ENCODE measurements around the gene DPY19L3. TPM values are rescaled to one million over a fixed set of nuclear protein-coding genes. Genes with fewer than 3 reads are reported as not detected.
"Not testable (repeated sequence)": the region's sequence is repeated elsewhere in the genome, so short reads cannot be mapped to it uniquely, and the experiment has no call there.

DPY19L3 gene
- total RNA-seq, 2 donors from 2014 or later: 17.3 to 21.0 TPM

DNA sequence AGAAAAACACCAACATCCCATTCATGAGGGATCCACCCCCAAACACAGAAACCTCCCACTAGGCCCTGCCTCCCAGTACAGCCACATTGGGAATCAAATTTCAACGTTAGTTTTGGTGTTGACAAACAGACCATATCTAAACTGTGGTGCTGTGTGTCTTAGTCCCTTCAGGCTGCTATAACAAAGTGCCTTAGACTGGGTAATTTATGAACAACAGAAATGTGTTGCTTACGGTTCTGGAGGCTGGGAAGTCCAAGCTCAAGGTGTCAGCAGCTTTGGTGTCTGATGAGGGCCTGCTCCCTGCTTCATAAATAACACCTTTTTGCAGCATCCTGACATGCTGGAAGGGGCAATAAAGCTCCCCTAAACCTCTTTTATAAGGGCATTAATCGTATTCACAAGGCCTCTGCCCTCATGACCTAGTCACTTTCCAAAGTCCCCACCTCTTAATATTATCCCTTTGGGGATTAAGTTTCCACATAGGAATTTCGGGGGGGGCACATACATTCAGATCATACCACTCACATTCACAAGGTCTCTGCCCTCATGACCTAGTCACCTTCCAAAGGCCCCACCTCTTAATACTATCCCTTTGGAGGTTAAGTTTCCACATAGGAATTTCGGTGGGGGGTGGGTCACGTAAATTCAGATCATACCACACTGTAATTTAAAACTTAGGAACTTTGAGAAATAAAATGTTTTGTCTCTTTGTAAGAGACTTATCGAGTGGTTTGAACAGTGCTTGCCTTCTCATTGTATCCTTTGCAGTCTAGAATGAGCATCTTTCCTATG lies 32.6 kb upstream of the DPY19L3 start:
- ATAC-seq (replicated peaks in 1 of 2) (no peak), DNase-seq (no peak)
- H3K36me3 Mint-ChIP-seq (ENCODE audit: insufficient read depth in 2 of 2): peaks cover 16 to 31% of the 10 kb centered on the region in 2 donors
- no peaks in the 10 kb centered on the region for H3K9me3 Mint-ChIP-seq
- no peaks in the 10 kb centered on the region for H3K4me1 Mint-ChIP-seq (ENCODE audit: low read depth)
- no peaks in the 10 kb centered on the region for H3K27me3 Mint-ChIP-seq (ENCODE audit: low read depth)
- H3K4me3 Mint-ChIP-seq: no peak overlapping the region
- no peak overlapping the region for H3K27ac Mint-ChIP-seq

DNA sequence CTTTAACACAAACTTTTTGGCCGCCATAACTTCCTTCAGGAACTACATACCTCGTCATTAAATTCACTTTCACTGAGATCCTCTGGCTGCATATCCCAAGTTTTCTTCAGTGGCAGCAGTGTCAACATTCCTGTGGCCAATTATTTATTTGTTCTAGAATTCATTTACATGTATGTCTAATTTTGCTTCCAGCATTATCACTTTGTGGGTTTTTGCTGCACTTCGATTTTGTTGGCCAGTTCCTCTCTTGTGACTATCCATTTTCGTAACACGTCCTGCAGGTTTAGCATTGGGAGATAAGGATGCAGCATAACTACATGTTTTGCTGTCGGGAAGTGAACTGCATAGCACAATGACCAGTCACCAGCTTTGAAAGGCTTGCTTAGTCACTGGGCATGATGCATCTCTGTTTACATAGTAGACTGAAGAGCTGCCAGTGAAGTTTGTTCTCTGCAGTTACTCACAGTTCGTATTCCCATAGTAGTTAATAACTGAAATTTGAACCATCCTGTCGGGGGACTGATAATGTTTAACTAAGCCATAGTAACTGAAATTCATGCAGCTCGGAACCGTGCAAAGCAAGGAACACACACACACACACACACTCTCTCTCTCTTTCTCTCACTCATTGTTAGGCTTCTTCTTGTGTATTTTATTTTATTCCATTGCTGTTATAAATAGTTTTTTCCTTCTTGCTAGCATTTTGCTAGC lies 31.8 kb upstream of the DPY19L3 start:
- no peaks in the 10 kb centered on the region for H3K4me1 Mint-ChIP-seq (ENCODE audit: low read depth)
- H3K27me3 Mint-ChIP-seq (ENCODE audit: low read depth): no peaks in the 10 kb centered on the region
- no peaks in the 10 kb centered on the region for H3K9me3 Mint-ChIP-seq
- peaks cover 16 to 29% of the 10 kb centered on the region in 2 donors for H3K36me3 Mint-ChIP-seq (ENCODE audit: insufficient read depth in 2 of 2)
- no peak overlapping the region for H3K27ac Mint-ChIP-seq
- no peak overlapping the region for H3K4me3 Mint-ChIP-seq
- no peak for ATAC-seq (replicated peaks in 1 of 2)
- no peak for DNase-seq

DNA sequence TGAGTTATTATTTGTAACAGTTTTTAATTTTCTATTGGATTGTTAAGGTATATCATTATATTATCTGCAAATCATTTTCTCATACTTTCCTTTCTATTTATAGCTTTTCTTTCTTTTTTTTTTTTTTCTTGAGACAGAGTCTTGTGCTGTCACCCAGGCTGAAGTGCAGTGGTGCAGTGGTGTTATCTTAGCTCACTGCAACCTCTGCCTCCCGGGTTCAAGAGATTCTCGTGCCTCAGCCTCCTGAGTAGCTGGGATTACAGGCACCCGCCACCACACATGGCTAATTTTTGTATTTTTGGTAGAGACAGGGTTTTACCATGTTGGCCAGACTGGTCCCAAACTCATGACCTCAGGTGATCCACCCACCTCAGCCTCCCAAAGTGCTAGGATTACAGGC lies 31.2 kb upstream of the DPY19L3 start:
- not testable (repeated sequence) for H3K4me1 Mint-ChIP-seq (ENCODE audit: low read depth); H3K27me3 Mint-ChIP-seq (ENCODE audit: low read depth); H3K9me3 Mint-ChIP-seq; ATAC-seq (replicated peaks in 1 of 2); DNase-seq; H3K4me3 Mint-ChIP-seq; H3K27ac Mint-ChIP-seq
- peaks cover 14 to 30% of the 10 kb centered on the region in 2 donors for H3K36me3 Mint-ChIP-seq (ENCODE audit: insufficient read depth in 2 of 2)

DNA sequence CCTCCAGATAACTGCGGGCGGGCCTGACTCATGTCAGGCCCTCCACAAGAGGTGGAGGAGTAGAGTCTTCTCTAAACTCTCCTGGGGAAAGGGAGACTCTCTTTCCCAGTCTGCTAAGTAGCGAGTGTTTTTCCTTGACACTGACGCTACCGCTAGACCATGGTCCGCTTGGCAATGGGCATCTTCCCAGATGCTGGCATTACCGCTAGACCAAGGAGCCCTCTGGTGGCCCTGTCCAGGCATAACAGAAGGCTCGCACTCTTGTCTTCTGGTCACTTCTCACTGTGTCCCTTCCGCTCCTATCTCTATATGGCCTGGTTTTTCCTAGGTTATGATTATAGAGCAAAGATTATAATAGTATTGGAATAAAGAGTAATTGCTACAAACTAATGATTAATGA lies 28.5 kb upstream of the DPY19L3 start:
- H3K4me3 Mint-ChIP-seq; H3K4me1 Mint-ChIP-seq (ENCODE audit: low read depth); DNase-seq; H3K27me3 Mint-ChIP-seq (ENCODE audit: low read depth); H3K9me3 Mint-ChIP-seq; H3K27ac Mint-ChIP-seq; ATAC-seq (replicated peaks in 1 of 2): not testable (repeated sequence)
- peaks cover 10 to 13% of the 10 kb centered on the region in 2 donors for H3K36me3 Mint-ChIP-seq (ENCODE audit: insufficient read depth in 2 of 2)

DNA sequence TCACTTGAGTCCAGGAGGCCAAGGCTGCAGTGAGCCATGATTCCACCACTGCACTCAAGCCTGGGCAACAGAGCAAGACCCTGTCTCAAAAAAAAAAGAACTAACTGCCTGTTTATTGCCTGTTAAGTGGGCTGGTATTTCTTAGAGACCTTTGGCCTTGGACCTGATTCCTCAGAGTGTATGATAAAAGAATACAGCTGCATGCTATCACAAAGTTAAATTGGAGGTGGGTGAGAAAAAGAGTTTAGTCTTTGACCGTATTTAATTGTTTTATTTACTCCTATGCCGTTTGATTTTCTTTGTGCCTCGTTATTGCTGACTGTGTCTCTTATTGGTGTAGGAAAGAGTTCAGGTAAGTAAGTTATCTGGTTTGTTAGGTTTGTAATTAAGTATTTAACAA lies 25.3 kb upstream of the DPY19L3 start:
- Mint-ChIP-seq H3K36me3 (ENCODE audit: insufficient read depth in 2 of 2) (peaks cover 11 to 12% of the 10 kb centered on the region in 2 donors), H3K4me3 (no peak overlapping the region), H3K27me3 (ENCODE audit: low read depth) (no peaks in the 10 kb centered on the region), H3K27ac (peak overlapping the region; percentile 39), H3K9me3 (no peaks in the 10 kb centered on the region), H3K4me1 (ENCODE audit: low read depth) (peaks cover 7% of the 10 kb centered on the region)
- ATAC-seq (replicated peaks in 1 of 2) (no peak), DNase-seq (no peak)

GRCh38 chr19:32387701-32388392 lies 17.7 kb upstream of the DPY19L3 start:
- no peaks in the 10 kb centered on the region for H3K9me3 Mint-ChIP-seq
- no peak for ATAC-seq (replicated peaks in 1 of 2)
- H3K36me3 Mint-ChIP-seq (ENCODE audit: insufficient read depth in 2 of 2): peaks cover 2 to 3% of the 10 kb centered on the region in 2 donors
- H3K4me3 Mint-ChIP-seq: no peak overlapping the region
- H3K27me3 Mint-ChIP-seq (ENCODE audit: low read depth): no peaks in the 10 kb centered on the region
- no peaks in the 10 kb centered on the region for H3K4me1 Mint-ChIP-seq (ENCODE audit: low read depth)
- H3K27ac Mint-ChIP-seq: no peak overlapping the region
- no peak for DNase-seq

DNA sequence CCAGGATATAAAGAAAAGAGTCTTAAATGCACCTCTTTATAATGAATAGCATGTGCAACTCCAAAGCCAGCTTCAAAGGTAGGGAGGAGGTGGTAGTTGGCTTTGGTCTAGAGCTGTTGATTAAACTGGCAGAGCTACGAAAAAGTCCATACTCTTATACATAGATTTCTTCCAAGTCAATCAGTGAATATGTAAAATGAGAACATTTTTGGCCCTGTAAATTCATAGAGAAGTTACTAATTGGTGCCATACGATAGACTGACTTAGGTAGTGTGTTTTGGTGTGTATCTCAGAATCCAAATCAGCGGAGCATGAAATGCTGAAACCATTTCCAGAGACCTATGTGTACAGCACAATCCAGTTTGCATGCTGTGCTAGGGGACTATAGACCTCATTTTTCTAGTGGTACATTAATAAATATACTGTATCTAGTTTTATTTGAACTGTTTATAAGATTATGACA lies 17.1 kb upstream of the DPY19L3 start:
- H3K4me1 Mint-ChIP-seq (ENCODE audit: low read depth): no peaks in the 10 kb centered on the region
- H3K36me3 Mint-ChIP-seq (ENCODE audit: insufficient read depth in 2 of 2): peaks cover 0 to 3% of the 10 kb centered on the region in 2 donors
- no peak overlapping the region for H3K27ac Mint-ChIP-seq
- no peaks in the 10 kb centered on the region for H3K27me3 Mint-ChIP-seq (ENCODE audit: low read depth)
- no peak overlapping the region for H3K4me3 Mint-ChIP-seq
- no peaks in the 10 kb centered on the region for H3K9me3 Mint-ChIP-seq
- DNase-seq (no peak), ATAC-seq (replicated peaks in 1 of 2) (no peak)

DNA sequence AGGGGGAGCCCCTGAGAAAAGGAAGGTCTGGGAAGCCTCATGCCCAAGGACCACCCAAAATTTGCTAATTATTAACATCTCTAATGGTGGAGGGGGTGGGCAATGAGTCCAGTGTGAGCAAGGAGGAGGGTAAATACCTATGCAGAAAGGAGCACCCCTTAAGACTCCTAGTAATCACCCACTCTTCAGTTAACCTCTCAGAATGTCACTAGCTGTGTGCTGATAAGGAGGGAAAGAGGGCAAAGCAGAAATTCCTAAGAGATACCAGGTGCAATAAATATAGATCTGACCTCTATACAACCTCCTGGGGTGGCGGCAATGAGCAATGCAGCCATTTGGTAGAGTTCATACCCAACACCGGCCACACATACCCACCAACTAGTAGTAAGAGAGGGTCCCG lies 12.7 kb upstream of the DPY19L3 start:
- Mint-ChIP-seq H3K9me3 (no peaks in the 10 kb centered on the region), H3K36me3 (ENCODE audit: insufficient read depth in 2 of 2) (peaks cover 0 to 4% of the 10 kb centered on the region in 2 donors), H3K27ac (no peak overlapping the region), H3K4me1 (ENCODE audit: low read depth) (peaks cover 11% of the 10 kb centered on the region), H3K27me3 (ENCODE audit: low read depth) (no peaks in the 10 kb centered on the region), H3K4me3 (no peak overlapping the region)
- DNase-seq (no peak), ATAC-seq (replicated peaks in 1 of 2) (no peak)

DNA sequence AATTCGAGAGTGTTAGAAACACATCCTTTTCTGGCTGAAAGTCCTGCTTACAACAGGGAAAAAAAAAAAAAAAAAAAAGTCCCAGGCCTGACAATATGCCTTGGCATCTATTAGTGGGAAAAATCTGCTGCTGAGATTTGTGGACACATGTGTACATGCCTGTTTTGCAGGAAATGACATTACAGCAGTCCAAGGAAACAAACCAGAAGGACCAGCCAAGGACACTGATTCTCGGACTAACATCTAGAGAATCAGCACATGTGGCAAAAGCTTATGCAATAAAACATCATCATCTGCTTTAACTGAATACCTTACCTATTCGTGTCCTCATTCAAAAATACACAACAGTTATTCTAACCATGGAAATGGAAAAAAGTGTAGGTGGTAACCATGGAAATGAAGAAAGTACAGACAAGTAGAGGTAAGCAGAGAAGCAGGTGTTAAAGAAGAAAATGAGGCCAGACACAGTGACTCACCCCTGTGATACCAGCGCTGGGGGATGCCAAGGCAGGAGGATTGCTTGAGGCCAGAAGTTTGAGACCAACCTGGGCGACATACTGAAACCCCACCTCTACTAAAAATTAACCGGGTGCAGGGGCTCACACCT lies 9.4 kb upstream of the DPY19L3 start:
- no peak overlapping the region for H3K4me3 Mint-ChIP-seq
- no peaks in the 10 kb centered on the region for H3K9me3 Mint-ChIP-seq
- peaks cover 0 to 4% of the 10 kb centered on the region in 2 donors for H3K36me3 Mint-ChIP-seq (ENCODE audit: insufficient read depth in 2 of 2)
- H3K4me1 Mint-ChIP-seq (ENCODE audit: low read depth): peaks cover 11% of the 10 kb centered on the region
- H3K27ac Mint-ChIP-seq: no peak overlapping the region
- no peaks in the 10 kb centered on the region for H3K27me3 Mint-ChIP-seq (ENCODE audit: low read depth)
- ATAC-seq (replicated peaks in 1 of 2) (peak; percentile 74 to 85), DNase-seq (peak in 1 of 2 donors; percentile 26)

DNA sequence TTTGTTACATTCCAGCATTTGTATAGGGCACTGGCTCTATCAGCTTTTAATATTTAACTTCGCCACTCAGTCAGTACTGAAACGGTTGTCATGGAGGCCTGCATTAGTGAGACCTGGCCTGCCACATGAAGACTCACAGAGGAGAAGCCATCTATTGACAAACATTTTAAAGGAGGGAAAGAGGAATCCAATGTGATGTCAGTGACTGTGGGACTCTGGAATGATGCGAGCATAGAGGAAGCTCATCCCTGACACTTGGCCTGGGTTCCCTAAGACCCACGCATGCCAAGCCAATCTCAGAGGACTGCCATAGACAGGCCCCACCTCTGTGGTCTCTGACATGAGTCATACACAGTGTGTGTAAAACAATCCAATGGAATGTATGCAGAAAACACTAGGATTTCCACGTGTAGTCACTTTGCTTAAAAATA lies 7.9 kb upstream of the DPY19L3 start:
- Mint-ChIP-seq H3K4me3 (no peak overlapping the region), H3K36me3 (ENCODE audit: insufficient read depth in 2 of 2) (peaks cover 1 to 4% of the 10 kb centered on the region in 2 donors), H3K27ac (no peak overlapping the region), H3K4me1 (ENCODE audit: low read depth) (peaks cover 11% of the 10 kb centered on the region), H3K9me3 (no peaks in the 10 kb centered on the region), H3K27me3 (ENCODE audit: low read depth) (no peaks in the 10 kb centered on the region)
- no peak for DNase-seq
- ATAC-seq (replicated peaks in 1 of 2): no peak

GRCh38 chr19:32401992-32402391 lies 3.6 kb upstream of the DPY19L3 start:
- Mint-ChIP-seq H3K27ac (no peak overlapping the region), H3K4me1 (ENCODE audit: low read depth) (peaks cover 18% of the 10 kb centered on the region), H3K36me3 (ENCODE audit: insufficient read depth in 2 of 2) (peaks cover 0 to 1% of the 10 kb centered on the region in 2 donors), H3K27me3 (ENCODE audit: low read depth) (no peaks in the 10 kb centered on the region), H3K4me3 (no peak overlapping the region), H3K9me3 (no peaks in the 10 kb centered on the region)
- ATAC-seq (replicated peaks in 1 of 2) (no peak), DNase-seq (no peak)

DNA sequence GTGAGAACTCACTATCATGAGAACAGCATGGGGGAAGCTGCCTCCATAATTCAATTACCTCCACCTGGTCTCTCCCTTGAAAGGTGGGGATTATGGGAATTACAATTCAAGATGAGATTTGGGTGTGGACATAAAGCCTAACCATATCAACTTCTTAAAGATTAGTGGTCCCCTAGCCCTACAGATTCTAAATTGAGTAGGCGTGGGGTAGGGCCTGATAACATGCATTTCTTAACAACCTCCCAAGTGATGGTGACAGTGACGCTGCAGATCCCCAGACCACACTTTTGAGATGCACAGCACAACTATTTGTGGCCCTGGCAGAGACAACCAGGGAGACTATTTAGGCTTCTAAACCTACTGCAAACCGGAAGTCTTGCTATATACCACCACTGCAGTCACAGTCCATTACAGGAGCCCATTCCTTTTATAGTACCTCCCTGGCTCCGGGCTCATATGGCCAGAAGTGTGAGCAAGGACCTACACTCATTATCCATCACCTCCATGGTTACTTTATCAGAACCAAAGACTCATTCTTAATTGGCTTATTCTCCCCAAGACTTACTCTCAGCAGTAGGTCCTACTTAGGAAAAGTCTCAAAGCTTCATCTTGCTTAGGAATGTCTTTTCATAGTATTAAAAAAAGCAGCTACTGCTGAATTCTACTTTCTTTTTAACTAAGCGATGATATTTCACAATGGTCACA lies 2.1 kb upstream of the DPY19L3 start:
- Mint-ChIP-seq H3K4me1 (ENCODE audit: low read depth) (peaks cover 27% of the 10 kb centered on the region), H3K36me3 (ENCODE audit: insufficient read depth in 2 of 2) (peaks cover 0 to 1% of the 10 kb centered on the region in 2 donors), H3K9me3 (no peaks in the 10 kb centered on the region), H3K4me3 (peak overlapping the region; percentile 86 to 87), H3K27ac (peak overlapping the region; percentile 85), H3K27me3 (ENCODE audit: low read depth) (no peaks in the 10 kb centered on the region)
- no peak for ATAC-seq (replicated peaks in 1 of 2)
- no peak for DNase-seq
